Aorta (tissue), 5 donors: ENCODE data around the gene SESN1. TPM values are rescaled to one million over a fixed set of nuclear protein-coding genes. Genes with fewer than 3 reads are reported as not detected.
A peak's percentile ranks its signal among the peaks of the same experiment; 100 is the strongest.
"Not testable (repeated sequence)": the region's sequence is repeated elsewhere in the genome, so short reads cannot be mapped to it uniquely, and the experiment has no call there.

Source experiments
- ATAC-seq: fragments of 200-7000 bp; cut with Tn5 transposase; one replicate; pipeline ENCODE4 v1.9.1; 2022; ENCODE audit warnings: moderate library complexity; ENCODE audit not compliant: low FRiP score
- DNase-seq, 2 donors: peaks; one replicate each; pipeline ENCODE4 v3.0.0-alpha.2; 2020
- H3K27ac ChIP-seq, 2 donors: one replicate each; pipeline ENCODE4 v1.5.1; 2013; ENCODE audit warnings: low read length in 2 of 2, mild to moderate bottlenecking in 2 of 2, moderate library complexity in 2 of 2, control low read depth in 1 of 2, inconsistent platforms in 1 of 2, low read depth in 1 of 2
- H3K27me3 ChIP-seq, 2 donors: one replicate each; pipeline ENCODE4 v1.6.1; 2013; ENCODE audit warnings: control low read depth in 1 of 2, low read length in 1 of 2, mild to moderate bottlenecking in 1 of 2, moderate library complexity in 1 of 2; ENCODE audit not compliant: insufficient read depth in 2 of 2, control insufficient read depth in 1 of 2
- H3K36me3 ChIP-seq, 2 donors: one replicate each; pipeline ENCODE4 v1.6.1; 2013; ENCODE audit warnings: control low read depth in 1 of 2, low read length in 1 of 2, mild to moderate bottlenecking in 1 of 2; ENCODE audit not compliant: insufficient read depth in 2 of 2, control insufficient read depth in 1 of 2
- H3K4me1 ChIP-seq, 2 donors: one replicate each; pipeline ENCODE4 v1.6.1; 2013; ENCODE audit warnings: low read length in 2 of 2, control low read depth in 1 of 2, mild to moderate bottlenecking in 1 of 2, moderate library complexity in 1 of 2; ENCODE audit not compliant: insufficient read depth in 2 of 2, control insufficient read depth in 1 of 2
- H3K4me3 ChIP-seq, 2 donors: one replicate each; pipeline ENCODE4 v1.5.1; 2013; ENCODE audit warnings: low read length in 2 of 2, control low read depth in 1 of 2, mild to moderate bottlenecking in 1 of 2
- H3K9me3 ChIP-seq: one replicate; pipeline ENCODE4 v1.6.1; 2013; ENCODE audit warnings: mild to moderate bottlenecking, low read length; ENCODE audit not compliant: control insufficient read depth
- WGBS, 2 donors: extraction: QIAGEN DNeasy Blood & Tissue Kit; methylation state at CpG; one replicate each; pipeline ENCODE4 v1.1.7; 2013; 5-methylcytosine and 5-hydroxymethylcytosine counted together
- intact Hi-C, 2 donors: fragments of 100-400 bp; cut with DNase I; formaldehyde crosslinking; loops; one replicate each; pipeline versions ENCODE4 v1.14.2 to v1.15.0; 2022
- polyA plus RNA-seq, 2 donors: library from polyadenylated mRNA; stranded (reverse); fragments of 200-250 nt; gene quantifications; one replicate each; pipeline ENCODE4 v1.2.3, GENCODE V29; 2013
- total RNA-seq, 2 donors: library from RNA; stranded (reverse); fragmentation: NEBNext Ultra II Directional; extraction: Animal tissue kit (Norgen Biotek cat#: 25700); gene quantifications; one replicate each; pipeline ENCODE4 v1.2.1, GENCODE V29; 2021
- donor health status: healthy with polysubstance abuse.
- donor health status: Bipolar disorder and iron deficiency.
- donor health status: DM: no; HTN: no; CAD: no.
- donor health status: DM: no; HTN: no; CAD: no.
- donor health status: DM: yes; HTN: yes; CAD: no.

The SESN1 gene
- total and polyA plus RNA-seq, 4 donors, result 20.9 to 45.3 (median 31.6) TPM

DNA sequence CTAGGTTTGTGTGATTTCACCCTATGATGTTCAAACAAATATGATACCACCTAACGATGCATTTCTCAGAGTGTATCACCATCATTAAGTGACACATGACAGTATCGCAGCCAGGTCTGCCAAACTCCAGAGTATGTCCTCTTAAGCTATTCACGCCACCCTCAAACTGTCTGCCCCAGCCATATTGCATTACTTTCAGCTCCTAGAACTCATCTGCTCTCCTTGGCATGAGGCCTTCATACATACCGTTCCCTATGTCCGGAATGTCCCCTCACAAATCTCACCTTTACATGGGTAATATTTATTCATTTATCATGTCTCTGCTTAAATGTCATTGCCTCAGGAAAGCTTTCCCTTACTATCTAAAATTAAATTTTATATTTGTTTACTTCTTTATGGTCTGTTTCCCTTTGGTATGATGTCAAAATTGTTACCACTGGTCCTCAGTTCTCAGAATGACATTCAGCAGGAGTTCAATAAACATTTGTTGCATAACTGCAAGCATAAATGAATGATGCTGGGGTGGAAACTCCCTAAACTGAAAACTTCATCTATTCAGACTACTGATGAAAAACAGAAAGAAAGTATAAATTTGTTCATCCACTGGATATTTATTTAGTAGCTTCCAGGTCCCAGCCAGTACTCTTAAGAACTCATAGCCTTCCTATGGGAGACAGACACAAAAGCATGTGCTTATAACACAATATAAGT, 3.2 kb downstream of the SESN1 start:
- DNase-seq (no peak), ATAC-seq (no peak)
- no peaks in the 10 kb centered on the region for H3K9me3 ChIP-seq
- no peaks in the 10 kb centered on the region for H3K27me3 ChIP-seq
- no peaks in the 10 kb centered on the region for H3K36me3 ChIP-seq
- H3K27ac ChIP-seq, result no peak overlapping the region
- intact Hi-C loops, result loop anchor here (5.0 to 10.0 kb wide), 2 partner anchors 291 to 293 kb away; partner anchors contain the start of gene CD164 (in 2 of the 2)
- 90 to 91% methylated on average over 5 of the region's 5 CpGs for WGBS, 2 donors
- H3K4me1 ChIP-seq, result peaks cover 2 to 16% of the 10 kb centered on the region in 2 donors
- H3K4me3 ChIP-seq, result peak overlapping the region in 1 of 2 donors; percentile 41

DNA sequence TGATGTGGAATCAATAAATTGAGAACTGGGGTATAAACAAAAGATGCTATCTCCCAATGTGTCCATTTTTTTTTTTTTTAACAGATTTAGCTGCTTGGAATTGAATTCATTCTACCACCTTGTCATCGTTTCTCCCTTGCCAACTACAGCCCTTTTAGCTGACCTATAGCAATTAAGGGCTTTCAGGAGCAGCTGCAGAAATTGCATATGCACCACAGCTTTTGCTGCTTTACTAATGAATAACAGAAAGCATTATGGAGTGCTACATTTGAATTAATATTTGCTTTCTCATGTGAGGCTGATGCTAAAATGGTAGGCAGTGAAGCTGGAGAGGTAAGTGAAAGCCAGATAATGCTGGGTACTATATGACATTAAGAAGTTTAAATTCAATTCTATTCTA, 5.7 kb downstream of the SESN1 start:
- no peak for ATAC-seq
- Histone ChIP-seq H3K4me3 (no peak overlapping the region), H3K27ac (no peak overlapping the region), H3K9me3 (no peaks in the 10 kb centered on the region), H3K36me3 (no peaks in the 10 kb centered on the region), H3K27me3 (no peaks in the 10 kb centered on the region), H3K4me1 (peaks cover 2 to 16% of the 10 kb centered on the region in 2 donors)
- 63 to 80% methylated on average over 1 of the region's 1 CpG for WGBS, 2 donors
- no peak for DNase-seq
- intact Hi-C loops, result no loop called here

DNA sequence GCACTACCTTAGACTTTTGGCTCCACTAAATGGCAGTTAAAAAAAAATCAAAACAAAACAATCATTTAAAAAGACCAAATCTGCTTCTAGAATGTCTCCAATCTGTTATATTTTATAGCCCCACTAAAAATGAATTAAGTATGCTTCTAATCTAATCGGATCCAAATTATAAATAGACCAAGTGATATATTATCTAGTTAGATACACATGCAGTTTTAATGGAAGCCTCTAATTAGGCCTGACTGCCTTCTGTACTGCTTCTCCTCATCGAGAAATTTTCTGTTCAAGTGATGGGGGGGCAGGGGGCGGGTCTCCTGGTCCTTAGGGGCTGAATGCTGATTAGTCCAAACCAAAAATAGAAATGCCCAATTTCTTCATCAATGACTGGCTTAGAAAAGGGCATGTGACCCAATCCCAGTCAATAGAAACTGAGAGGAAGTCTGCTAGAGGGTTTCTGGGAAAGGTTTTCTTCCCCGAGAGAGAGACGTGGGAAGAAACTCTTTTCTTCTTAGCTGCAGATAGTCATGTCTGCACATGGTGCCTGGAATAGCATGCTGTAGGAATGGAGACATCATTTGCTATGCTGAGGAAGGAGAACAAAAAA, 6.9 kb downstream of the SESN1 start:
- DNase-seq (no peak), ATAC-seq (no peak)
- intact Hi-C loops, result no loop called here
- Histone ChIP-seq H3K4me3 (no peak overlapping the region), H3K9me3 (no peaks in the 10 kb centered on the region), H3K27me3 (no peaks in the 10 kb centered on the region), H3K4me1 (peaks cover 2 to 16% of the 10 kb centered on the region in 2 donors), H3K27ac (peak overlapping the region in 1 of 2 donors; percentile 21), H3K36me3 (no peaks in the 10 kb centered on the region)
- WGBS, 2 donors, result 38 to 42% methylated on average over 5 of the region's 5 CpGs

DNA sequence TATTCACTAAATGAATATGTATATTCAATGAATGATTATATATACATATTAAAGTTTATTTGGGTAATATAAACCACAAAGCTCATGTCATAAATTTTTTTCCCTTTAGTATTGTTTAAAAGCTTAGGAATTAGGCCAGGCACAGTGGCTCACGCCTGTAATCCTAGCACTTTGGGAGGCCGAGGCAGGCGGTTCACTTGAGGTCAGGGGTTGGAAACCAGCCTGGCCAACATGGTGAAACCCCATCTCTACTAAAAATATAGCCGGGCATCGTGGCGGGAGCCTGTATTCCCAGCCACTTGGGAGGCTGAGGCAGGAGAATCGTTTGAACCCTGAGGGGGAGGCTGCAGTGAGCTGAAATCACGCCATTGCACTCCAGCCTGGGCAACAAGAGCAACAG, 10.5 kb downstream of the SESN1 start:
- H3K27ac ChIP-seq, result not testable (repeated sequence)

DNA sequence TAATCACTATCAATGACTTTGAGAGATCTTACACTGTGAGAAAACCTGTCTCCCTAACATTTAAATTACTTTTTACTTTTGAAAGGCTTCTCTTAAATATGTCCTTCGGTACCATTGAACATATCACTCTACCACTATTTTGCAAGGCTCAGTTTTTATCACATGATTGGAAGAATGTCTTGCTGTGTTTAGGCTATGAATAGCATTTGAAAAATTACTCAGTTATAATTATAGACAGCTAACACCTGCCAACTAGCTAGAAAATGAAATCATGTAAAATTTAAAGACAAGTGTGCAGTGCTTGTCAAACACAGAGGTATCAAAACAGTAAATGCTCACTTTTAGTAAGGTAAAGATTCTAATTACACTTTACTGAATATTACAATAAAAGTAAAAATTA, 11.0 kb downstream of the SESN1 start:
- Histone ChIP-seq H3K4me1 (peaks cover 3 to 12% of the 10 kb centered on the region in 2 donors), H3K9me3 (no peaks in the 10 kb centered on the region), H3K36me3 (no peaks in the 10 kb centered on the region), H3K27me3 (no peaks in the 10 kb centered on the region), H3K27ac (no peak overlapping the region), H3K4me3 (no peak overlapping the region)
- intact Hi-C loops, result no loop called here
- 9 to 14% methylated on average over 1 of the region's 1 CpG for WGBS, 2 donors
- ATAC-seq (no peak), DNase-seq (no peak)

More for the DNA sequence above, 10.5 kb downstream of the SESN1 start:
- H3K9me3 ChIP-seq, ATAC-seq, H3K4me3 ChIP-seq, H3K27me3 ChIP-seq, intact Hi-C loops, DNase-seq, H3K36me3 ChIP-seq: not testable (repeated sequence)
- H3K4me1 ChIP-seq, result peaks cover 3 to 12% of the 10 kb centered on the region in 2 donors
- 52 to 60% methylated on average over 8 of the region's 8 CpGs for WGBS, 2 donors

DNA sequence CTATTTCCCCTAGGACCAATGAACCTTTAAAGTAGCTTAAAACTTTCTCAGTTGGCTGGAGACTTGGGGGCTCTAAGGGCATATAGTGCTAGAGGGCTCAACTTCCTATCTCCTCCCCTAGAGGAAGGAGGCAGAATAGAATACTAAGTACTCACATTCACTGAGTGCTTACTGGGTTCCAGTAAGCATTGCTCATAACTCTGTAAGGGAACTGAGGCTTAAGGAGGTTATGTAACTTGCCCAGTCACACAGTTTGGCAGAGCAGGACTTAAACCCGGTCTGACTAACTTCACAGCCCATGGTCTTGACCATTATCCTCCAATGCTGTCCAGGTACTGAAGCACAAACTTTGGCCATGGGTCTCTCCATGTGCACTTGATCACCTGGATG, 12.5 kb downstream of the SESN1 start:
- ATAC-seq (no peak), DNase-seq (no peak)
- WGBS, 2 donors, result 66 to 82% methylated on average over 1 of the region's 1 CpG
- Histone ChIP-seq H3K4me3 (no peak overlapping the region), H3K4me1 (peaks cover 3 to 12% of the 10 kb centered on the region in 2 donors), H3K36me3 (no peaks in the 10 kb centered on the region), H3K27ac (peak overlapping the region in 1 of 2 donors; percentile 32), H3K9me3 (no peaks in the 10 kb centered on the region), H3K27me3 (no peaks in the 10 kb centered on the region)
- intact Hi-C loops, result no loop called here

DNA sequence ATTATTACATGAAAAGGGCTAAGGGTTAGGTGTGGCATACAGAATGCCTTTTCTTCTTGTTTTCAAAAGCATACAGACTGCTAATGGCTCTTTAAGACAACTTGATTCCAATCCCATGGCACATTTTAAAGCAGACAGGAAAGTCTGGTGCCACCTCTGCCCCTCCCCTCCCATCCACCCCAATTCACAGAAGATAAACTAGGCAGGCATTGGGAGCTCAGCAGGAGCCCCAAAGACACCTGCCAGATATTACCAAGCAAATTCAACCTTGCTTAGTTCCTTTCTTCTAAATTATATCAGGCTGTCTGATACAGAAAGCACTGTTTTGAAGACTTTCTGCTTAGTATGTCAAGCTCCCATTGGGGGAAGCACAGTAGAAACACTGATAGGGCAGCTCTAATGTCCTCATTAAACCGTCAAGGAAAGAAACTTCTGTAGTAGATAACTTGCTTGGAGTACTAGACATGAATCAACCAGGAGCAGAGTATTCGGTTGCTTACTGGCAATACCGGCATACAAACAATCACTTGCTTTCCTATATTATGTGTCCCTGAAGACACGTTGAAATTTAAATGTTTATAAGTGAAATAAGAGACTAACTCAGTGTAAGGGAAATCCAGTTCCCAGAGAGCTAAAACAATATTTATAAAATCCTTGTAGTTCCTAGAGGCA, 13.0 kb downstream of the SESN1 start:
- intact Hi-C loops, result no loop called here
- H3K27me3 ChIP-seq, result no peaks in the 10 kb centered on the region
- no peaks in the 10 kb centered on the region for H3K36me3 ChIP-seq
- ATAC-seq, result no peak
- peak overlapping the region in 1 of 2 donors; percentile 19 for H3K27ac ChIP-seq
- no peak overlapping the region for H3K4me3 ChIP-seq
- H3K9me3 ChIP-seq, result no peaks in the 10 kb centered on the region
- peaks cover 3 to 12% of the 10 kb centered on the region in 2 donors for H3K4me1 ChIP-seq
- DNase-seq, result no peak
- 49 to 52% methylated on average over 4 of the region's 4 CpGs for WGBS, 2 donors

DNA sequence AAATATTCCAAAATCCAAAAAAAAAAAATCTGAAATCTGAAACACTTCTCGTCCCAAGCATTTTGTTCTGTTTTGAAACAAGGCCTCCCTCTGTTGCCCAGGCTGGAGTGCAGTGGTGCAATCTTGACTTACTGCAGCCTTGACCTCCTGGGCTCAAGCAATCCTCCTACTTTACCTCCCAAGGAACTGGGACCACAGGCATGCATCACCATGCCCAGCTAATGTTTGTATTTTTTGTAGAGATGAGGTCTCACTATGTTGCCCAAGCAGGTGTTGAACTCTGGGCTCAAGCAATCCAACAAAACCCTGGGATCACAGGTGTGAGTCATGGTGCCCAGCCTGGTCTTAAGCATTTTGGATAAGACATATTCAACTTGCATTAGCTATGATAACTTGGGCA, 13.6 kb downstream of the SESN1 start:
- intact Hi-C loops, result no loop called here
- H3K27ac ChIP-seq, result peak overlapping the region; percentile 36 to 59
- no peaks in the 10 kb centered on the region for H3K27me3 ChIP-seq
- no peaks in the 10 kb centered on the region for H3K36me3 ChIP-seq
- peaks cover 3 to 12% of the 10 kb centered on the region in 2 donors for H3K4me1 ChIP-seq
- 32 to 41% methylated on average over 1 of the region's 1 CpG for WGBS, 2 donors
- H3K4me3 ChIP-seq, result no peak overlapping the region
- DNase-seq, result no peak
- no peak for ATAC-seq
- H3K9me3 ChIP-seq, result no peaks in the 10 kb centered on the region
